GM23338 (cell line): ENCODE measurements around the gene CUEDC1. TPM values are rescaled to one million over a fixed set of nuclear protein-coding genes. Genes with fewer than 3 reads are reported as not detected.

ENCODE experiments used
- ATAC-seq: fragments of 200-7000 bp; cut with Tn5 transposase; 3 replicates; pipeline ENCODE4 v1.9.1; 2020
- DNase-seq: peaks from one replicate; pipeline ENCODE4 v3.0.0-alpha.2; 2015; ENCODE audit warnings: low spot score
- H2AFZ ChIP-seq: fragments of 200-600 bp; sonication (generic); 2 replicates; pipeline ENCODE4 v1.8.0; 2016; ENCODE audit warnings: antibody characterized with exemption, mild to moderate bottlenecking, moderate library complexity
- H3F3A ChIP-seq: fragments of 200-600 bp; sonication (generic); replicated peaks from 2 replicates; pipeline ENCODE4 v1.8.0; 2017; ENCODE audit warnings: antibody characterized with exemption, mixed run types, low read depth
- H3K27ac ChIP-seq: fragments of 200-600 bp; sonication (generic); 2 replicates; pipeline ENCODE4 v1.6.1; 2016; ENCODE audit warnings: low read depth
- H3K27me3 ChIP-seq: fragments of 200-600 bp; sonication (generic); 2 replicates; pipeline ENCODE4 v1.8.0; 2016; ENCODE audit warnings: mild to moderate bottlenecking, mixed run types, moderate library complexity; ENCODE audit not compliant: insufficient read depth
- H3K36me3 ChIP-seq: fragments of 200-600 bp; sonication (generic); 2 replicates; pipeline ENCODE4 v1.8.0; 2016; ENCODE audit warnings: mild to moderate bottlenecking; ENCODE audit not compliant: insufficient read depth
- H3K4me1 ChIP-seq: fragments of 200-600 bp; sonication (generic); 2 replicates; pipeline ENCODE4 v1.8.0; 2016; ENCODE audit warnings: mild to moderate bottlenecking, moderate library complexity; ENCODE audit not compliant: insufficient read depth
- H3K4me2 ChIP-seq: fragments of 200-600 bp; sonication (generic); 2 replicates; pipeline ENCODE4 v1.7.1; 2017; ENCODE audit warnings: mixed run types
- H3K4me3 ChIP-seq: fragments of 200-600 bp; sonication (generic); 2 replicates; pipeline ENCODE4 v1.6.1; 2016; ENCODE audit warnings: mixed run types
- H3K79me2 ChIP-seq: fragments of 200-600 bp; sonication (generic); replicated peaks from 2 replicates; pipeline ENCODE4 v1.8.0; 2017; ENCODE audit warnings: mild to moderate bottlenecking; ENCODE audit not compliant: insufficient read depth
- H3K9me2 ChIP-seq: fragments of 200-600 bp; sonication (generic); 2 replicates; pipeline ENCODE4 v1.8.0; 2017; ENCODE audit not compliant: insufficient read depth
- H4K20me1 ChIP-seq: fragments of 200-600 bp; sonication (generic); replicated peaks from 2 replicates; pipeline ENCODE4 v1.8.0; 2017; ENCODE audit warnings: mild to moderate bottlenecking; ENCODE audit not compliant: insufficient read depth
- H3K27ac Mint-ChIP-seq: 2 replicates; pipeline ENCODE4 v1.8.0; 2020; ENCODE audit warnings: inconsistent platforms, mild to moderate bottlenecking, moderate library complexity, mixed read lengths
- H3K27me3 Mint-ChIP-seq: 3 replicates; pipeline ENCODE4 v1.8.0; 2022; ENCODE audit warnings: low read depth, mild to moderate bottlenecking, moderate library complexity, mixed read lengths, inconsistent platforms; ENCODE audit not compliant: insufficient read depth, poor library complexity
- H3K36me3 Mint-ChIP-seq: 3 replicates; pipeline ENCODE4 v1.8.0; 2021; ENCODE audit warnings: low read depth, mild to moderate bottlenecking, inconsistent platforms, moderate library complexity, mixed read lengths
- H3K4me1 Mint-ChIP-seq: 3 replicates; pipeline ENCODE4 v1.8.0; 2020; ENCODE audit warnings: mild to moderate bottlenecking, inconsistent platforms, mixed read lengths
- H3K4me3 Mint-ChIP-seq: 3 replicates; pipeline ENCODE4 v1.8.0; 2021; ENCODE audit warnings: moderate library complexity, mild to moderate bottlenecking, inconsistent platforms, mixed read lengths
- H3K9me3 Mint-ChIP-seq: 3 replicates; pipeline ENCODE4 v1.8.0; 2020; ENCODE audit warnings: moderate library complexity, mild to moderate bottlenecking, inconsistent platforms, mixed read lengths
- CTCF ChIP-seq, 2 experiments: fragments of 200-600 bp in 1 of 2; sonication (generic) in 1 of 2; conservative IDR thresholded peaks; 2 replicates each; pipeline versions ENCODE4 v1.5.1 to v1.6.1; 2016 to 2017; ENCODE audit warnings: antibody characterized with exemption in 2 of 2, low read depth in 2 of 2, mild to moderate bottlenecking in 2 of 2, moderate library complexity in 1 of 2
- EZH2 ChIP-seq: fragments of 200-600 bp; sonication (generic); IDR thresholded peaks from one replicate; pipeline ENCODE4 v1.8.0; 2017; ENCODE audit warnings: antibody characterized with exemption, mild to moderate bottlenecking, low read depth; ENCODE audit not compliant: unreplicated experiment
- EZH2phosphoT487 ChIP-seq: fragments of 200-600 bp; sonication (generic); IDR thresholded peaks from one replicate; pipeline ENCODE4 v1.8.1; 2018; ENCODE audit warnings: antibody characterized with exemption; ENCODE audit not compliant: unreplicated experiment
- JUNB ChIP-seq: IDR thresholded peaks from one replicate; pipeline ENCODE4 v1.6.1; 2016; ENCODE audit warnings: antibody characterized with exemption; ENCODE audit not compliant: unreplicated experiment
- POLR2AphosphoS5 ChIP-seq: IDR thresholded peaks from 2 replicates; pipeline ENCODE4 v1.6.1; 2016; ENCODE audit warnings: antibody characterized with exemption, low read depth
- REST ChIP-seq: IDR thresholded peaks from one replicate; pipeline ENCODE4 v1.6.1; 2018; ENCODE audit warnings: antibody characterized with exemption; ENCODE audit not compliant: unreplicated experiment
- STAT1 ChIP-seq: IDR thresholded peaks from one replicate; pipeline ENCODE4 v1.6.1; 2016; ENCODE audit warnings: antibody characterized with exemption; ENCODE audit not compliant: unreplicated experiment
- ZNF114 ChIP-seq: fragments of 250-450 bp; sonication (Bioruptor Pico); IDR thresholded peaks from 2 replicates; pipeline ENCODE4 v1.5.0; 2020; ENCODE audit warnings: mild to moderate bottlenecking, moderate library complexity
- ZNF331 ChIP-seq: fragments of 250-450 bp; sonication (Bioruptor Pico); IDR thresholded peaks from 2 replicates; pipeline ENCODE4 v1.5.0; 2020; ENCODE audit warnings: low read depth, mild to moderate bottlenecking, moderate library complexity
- polyA plus RNA-seq: library from polyadenylated mRNA; unstranded; fragments of >200 nt; fragmentation: Nextera tagmentation; extraction: Ambion mirVana; gene quantifications from 2 replicates; pipeline ENCODE4 v1.2.1, GENCODE V29; 2016
- total RNA-seq: library from RNA; depleted of rRNA; stranded (reverse); fragments of >200 nt; shearing (Covaris generic); gene quantifications from 2 replicates; pipeline ENCODE4 v1.2.3, GENCODE V29; 2014
- TF ChIP-seq, protein P1 (sequence below): IDR thresholded peaks from 2 replicates; pipeline ENCODE4 v1.6.1; 2016; ENCODE audit warnings: antibody characterized with exemption
- TF ChIP-seq, protein P2 (sequence below): fragments of 250-450 bp; sonication (Bioruptor Pico); IDR thresholded peaks from 2 replicates; pipeline ENCODE4 v1.5.0; 2020; ENCODE audit warnings: mild to moderate bottlenecking, moderate library complexity

CUEDC1 gene
- total and polyA plus RNA-seq, 2 experiments from 2014 or later: 3.0 to 7.7 TPM

GRCh38 chr17:57940653-57941329 is 14.4 kb downstream of the CUEDC1 start:
- ATAC-seq (no peak), DNase-seq (no peak)
- H3K4me2 ChIP-seq: no peak overlapping the region
- TF ChIP-seq JUNB (no peak), ZNF114 (no peak), CTCF (conservative IDR thresholded peaks at IDR 0.05; ENCODE audit: low read depth in 2 of 2) (no peak), REST (no peak), POLR2AphosphoS5 (no peak), STAT1 (no peak), EZH2 (no peak), EZH2phosphoT487 (no peak), ZNF331 (CRISPR knock-in tag) (no peak)
- TF ChIP-seq, protein P1, sequence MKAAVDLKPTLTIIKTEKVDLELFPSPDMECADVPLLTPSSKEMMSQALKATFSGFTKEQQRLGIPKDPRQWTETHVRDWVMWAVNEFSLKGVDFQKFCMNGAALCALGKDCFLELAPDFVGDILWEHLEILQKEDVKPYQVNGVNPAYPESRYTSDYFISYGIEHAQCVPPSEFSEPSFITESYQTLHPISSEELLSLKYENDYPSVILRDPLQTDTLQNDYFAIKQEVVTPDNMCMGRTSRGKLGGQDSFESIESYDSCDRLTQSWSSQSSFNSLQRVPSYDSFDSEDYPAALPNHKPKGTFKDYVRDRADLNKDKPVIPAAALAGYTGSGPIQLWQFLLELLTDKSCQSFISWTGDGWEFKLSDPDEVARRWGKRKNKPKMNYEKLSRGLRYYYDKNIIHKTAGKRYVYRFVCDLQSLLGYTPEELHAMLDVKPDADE: no peak
- TF ChIP-seq, protein P2, sequence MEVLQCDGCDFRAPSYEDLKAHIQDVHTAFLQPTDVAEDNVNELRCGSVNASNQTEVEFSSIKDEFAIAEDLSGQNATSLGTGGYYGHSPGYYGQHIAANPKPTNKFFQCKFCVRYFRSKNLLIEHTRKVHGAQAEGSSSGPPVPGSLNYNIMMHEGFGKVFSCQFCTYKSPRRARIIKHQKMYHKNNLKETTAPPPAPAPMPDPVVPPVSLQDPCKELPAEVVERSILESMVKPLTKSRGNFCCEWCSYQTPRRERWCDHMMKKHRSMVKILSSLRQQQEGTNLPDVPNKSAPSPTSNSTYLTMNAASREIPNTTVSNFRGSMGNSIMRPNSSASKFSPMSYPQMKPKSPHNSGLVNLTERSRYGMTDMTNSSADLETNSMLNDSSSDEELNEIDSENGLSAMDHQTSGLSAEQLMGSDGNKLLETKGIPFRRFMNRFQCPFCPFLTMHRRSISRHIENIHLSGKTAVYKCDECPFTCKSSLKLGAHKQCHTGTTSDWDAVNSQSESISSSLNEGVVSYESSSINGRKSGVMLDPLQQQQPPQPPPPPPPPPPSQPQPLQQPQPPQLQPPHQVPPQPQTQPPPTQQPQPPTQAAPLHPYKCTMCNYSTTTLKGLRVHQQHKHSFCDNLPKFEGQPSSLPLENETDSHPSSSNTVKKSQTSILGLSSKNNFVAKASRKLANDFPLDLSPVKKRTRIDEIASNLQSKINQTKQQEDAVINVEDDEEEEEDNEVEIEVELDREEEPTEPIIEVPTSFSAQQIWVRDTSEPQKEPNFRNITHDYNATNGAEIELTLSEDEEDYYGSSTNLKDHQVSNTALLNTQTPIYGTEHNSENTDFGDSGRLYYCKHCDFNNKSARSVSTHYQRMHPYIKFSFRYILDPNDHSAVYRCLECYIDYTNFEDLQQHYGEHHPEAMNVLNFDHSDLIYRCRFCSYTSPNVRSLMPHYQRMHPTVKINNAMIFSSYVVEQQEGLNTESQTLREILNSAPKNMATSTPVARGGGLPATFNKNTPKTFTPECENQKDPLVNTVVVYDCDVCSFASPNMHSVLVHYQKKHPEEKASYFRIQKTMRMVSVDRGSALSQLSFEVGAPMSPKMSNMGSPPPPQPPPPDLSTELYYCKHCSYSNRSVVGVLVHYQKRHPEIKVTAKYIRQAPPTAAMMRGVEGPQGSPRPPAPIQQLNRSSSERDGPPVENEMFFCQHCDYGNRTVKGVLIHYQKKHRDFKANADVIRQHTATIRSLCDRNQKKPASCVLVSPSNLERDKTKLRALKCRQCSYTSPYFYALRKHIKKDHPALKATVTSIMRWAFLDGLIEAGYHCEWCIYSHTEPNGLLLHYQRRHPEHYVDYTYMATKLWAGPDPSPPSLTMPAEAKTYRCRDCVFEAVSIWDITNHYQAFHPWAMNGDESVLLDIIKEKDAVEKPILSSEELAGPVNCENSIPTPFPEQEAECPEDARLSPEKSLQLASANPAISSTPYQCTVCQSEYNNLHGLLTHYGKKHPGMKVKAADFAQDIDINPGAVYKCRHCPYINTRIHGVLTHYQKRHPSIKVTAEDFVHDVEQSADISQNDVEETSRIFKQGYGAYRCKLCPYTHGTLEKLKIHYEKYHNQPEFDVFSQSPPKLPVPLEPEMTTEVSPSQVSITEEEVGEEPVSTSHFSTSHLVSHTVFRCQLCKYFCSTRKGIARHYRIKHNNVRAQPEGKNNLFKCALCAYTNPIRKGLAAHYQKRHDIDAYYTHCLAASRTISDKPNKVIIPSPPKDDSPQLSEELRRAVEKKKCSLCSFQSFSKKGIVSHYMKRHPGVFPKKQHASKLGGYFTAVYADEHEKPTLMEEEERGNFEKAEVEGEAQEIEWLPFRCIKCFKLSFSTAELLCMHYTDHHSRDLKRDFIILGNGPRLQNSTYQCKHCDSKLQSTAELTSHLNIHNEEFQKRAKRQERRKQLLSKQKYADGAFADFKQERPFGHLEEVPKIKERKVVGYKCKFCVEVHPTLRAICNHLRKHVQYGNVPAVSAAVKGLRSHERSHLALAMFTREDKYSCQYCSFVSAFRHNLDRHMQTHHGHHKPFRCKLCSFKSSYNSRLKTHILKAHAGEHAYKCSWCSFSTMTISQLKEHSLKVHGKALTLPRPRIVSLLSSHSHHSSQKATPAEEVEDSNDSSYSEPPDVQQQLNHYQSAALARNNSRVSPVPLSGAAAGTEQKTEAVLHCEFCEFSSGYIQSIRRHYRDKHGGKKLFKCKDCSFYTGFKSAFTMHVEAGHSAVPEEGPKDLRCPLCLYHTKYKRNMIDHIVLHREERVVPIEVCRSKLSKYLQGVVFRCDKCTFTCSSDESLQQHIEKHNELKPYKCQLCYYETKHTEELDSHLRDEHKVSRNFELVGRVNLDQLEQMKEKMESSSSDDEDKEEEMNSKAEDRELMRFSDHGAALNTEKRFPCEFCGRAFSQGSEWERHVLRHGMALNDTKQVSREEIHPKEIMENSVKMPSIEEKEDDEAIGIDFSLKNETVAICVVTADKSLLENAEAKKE (CRISPR knock-in tag): no peak
- H3K4me1 ChIP-seq: peaks cover 7% of the 10 kb centered on the region
- no peak overlapping the region for H3K4me3 Mint-ChIP-seq
- no peaks in the 10 kb centered on the region for H3K9me3 Mint-ChIP-seq
- no peak overlapping the region for H3K27ac ChIP-seq
- no peaks in the 10 kb centered on the region for H3K36me3 ChIP-seq
- H3K79me2 ChIP-seq: no peaks in the 10 kb centered on the region
- no peaks in the 10 kb centered on the region for H3K36me3 Mint-ChIP-seq
- H3K9me2 ChIP-seq: no peaks in the 10 kb centered on the region
- H3K27me3 Mint-ChIP-seq: peaks cover 11% of the 10 kb centered on the region
- no peak overlapping the region for H2AFZ ChIP-seq
- H3K27me3 ChIP-seq: no peaks in the 10 kb centered on the region
- no peaks in the 10 kb centered on the region for H4K20me1 ChIP-seq
- H3K4me1 Mint-ChIP-seq: peaks cover 18% of the 10 kb centered on the region
- H3K4me3 ChIP-seq: no peak overlapping the region
- H3F3A ChIP-seq: 0 out of 2 replicates have a peak, but pooled peaks cover 3% of the 10 kb centered on the region
- no peak overlapping the region for H3K27ac Mint-ChIP-seq
